Lower lobe of right lung (tissue), 2 donors: Measurements from ENCODE around the gene GPC6. TPM values are rescaled to one million over a fixed set of nuclear protein-coding genes. Genes with fewer than 3 reads are reported as not detected.

Experiments
- ATAC-seq, 2 donors: fragments of 200-7000 bp; cut with Tn5 transposase; one replicate each; pipeline ENCODE4 v1.9.1; 2020 to 2022; ENCODE audit warnings: mild to moderate bottlenecking in 2 of 2, moderate library complexity in 2 of 2
- DNase-seq: peaks from one replicate; pipeline ENCODE4 v3.0.0-alpha.2; 2020
- H3K27ac ChIP-seq: fragments of 200-600 bp; one replicate; pipeline ENCODE4 v1.8.0; 2022
- H3K27me3 ChIP-seq: fragments of 200-600 bp; one replicate; pipeline ENCODE4 v1.8.0; 2022; ENCODE audit warnings: low read depth
- H3K36me3 ChIP-seq: fragments of 200-600 bp; one replicate; pipeline ENCODE4 v1.8.0; 2022; ENCODE audit warnings: mild to moderate bottlenecking
- H3K4me1 ChIP-seq: fragments of 200-600 bp; one replicate; pipeline ENCODE4 v1.8.0; 2022
- H3K4me3 ChIP-seq: fragments of 200-600 bp; one replicate; pipeline ENCODE4 v1.8.0; 2022; ENCODE audit warnings: mild to moderate bottlenecking
- H3K9me3 ChIP-seq: fragments of 200-600 bp; one replicate; pipeline ENCODE4 v1.8.0; 2022
- intact Hi-C: fragments of 100-400 bp; cut with DNase I; formaldehyde crosslinking; loops from one replicate; pipeline ENCODE4 v1.11.0; 2022
- total RNA-seq: library from RNA; stranded (reverse); fragmentation: NEBNext Ultra II Directional; extraction: Animal tissue kit (Norgen Biotek cat#: 25700); gene quantifications from one replicate; pipeline ENCODE4 v1.2.1, GENCODE V29; 2021
- TF ChIP-seq, protein P1 (sequence below): fragments of 200-600 bp; IDR thresholded peaks from one replicate; pipeline ENCODE4 v1.8.0; 2022; ENCODE audit warnings: antibody characterized with exemption, mild to moderate bottlenecking
- donor health status: DM: no; HTN: yes; CAD: no; lungs with severe emphysema.

The GPC6 gene
- total RNA-seq, 1 donor from 2014 or later = 5.5 TPM

GRCh38 chr13:94412870-94413597 lies 1186.4 kb downstream of the GPC6 start:
- Histone ChIP-seq H3K27me3 (no peaks in the 10 kb centered on the region), H3K4me1 (no peaks in the 10 kb centered on the region), H3K27ac (no peak overlapping the region), H3K36me3 (no peaks in the 10 kb centered on the region), H3K4me3 (no peak overlapping the region), H3K9me3 (no peaks in the 10 kb centered on the region)
- TF ChIP-seq, protein P1, sequence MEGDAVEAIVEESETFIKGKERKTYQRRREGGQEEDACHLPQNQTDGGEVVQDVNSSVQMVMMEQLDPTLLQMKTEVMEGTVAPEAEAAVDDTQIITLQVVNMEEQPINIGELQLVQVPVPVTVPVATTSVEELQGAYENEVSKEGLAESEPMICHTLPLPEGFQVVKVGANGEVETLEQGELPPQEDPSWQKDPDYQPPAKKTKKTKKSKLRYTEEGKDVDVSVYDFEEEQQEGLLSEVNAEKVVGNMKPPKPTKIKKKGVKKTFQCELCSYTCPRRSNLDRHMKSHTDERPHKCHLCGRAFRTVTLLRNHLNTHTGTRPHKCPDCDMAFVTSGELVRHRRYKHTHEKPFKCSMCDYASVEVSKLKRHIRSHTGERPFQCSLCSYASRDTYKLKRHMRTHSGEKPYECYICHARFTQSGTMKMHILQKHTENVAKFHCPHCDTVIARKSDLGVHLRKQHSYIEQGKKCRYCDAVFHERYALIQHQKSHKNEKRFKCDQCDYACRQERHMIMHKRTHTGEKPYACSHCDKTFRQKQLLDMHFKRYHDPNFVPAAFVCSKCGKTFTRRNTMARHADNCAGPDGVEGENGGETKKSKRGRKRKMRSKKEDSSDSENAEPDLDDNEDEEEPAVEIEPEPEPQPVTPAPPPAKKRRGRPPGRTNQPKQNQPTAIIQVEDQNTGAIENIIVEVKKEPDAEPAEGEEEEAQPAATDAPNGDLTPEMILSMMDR = no peak
- intact Hi-C loops = no loop called here
- DNase-seq (no peak), ATAC-seq (no peak)

DNA sequence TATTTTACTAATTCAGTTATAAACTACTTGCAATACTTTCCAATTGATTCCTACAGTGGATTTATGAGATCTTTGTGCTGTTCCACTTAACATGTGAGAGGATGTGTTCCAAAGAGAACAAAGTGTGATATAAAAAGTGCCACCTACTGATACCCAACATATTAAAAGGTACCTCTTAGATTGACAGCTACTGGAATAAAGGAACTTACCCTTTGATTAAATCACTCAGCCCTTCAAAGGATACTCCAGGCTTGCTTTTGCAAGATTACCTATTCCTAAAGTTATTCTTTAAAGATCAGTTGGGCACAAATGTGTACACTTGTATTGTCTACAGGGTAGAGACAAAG lies 1187.0 kb downstream of the GPC6 start:
- Histone ChIP-seq H3K4me3 (no peak overlapping the region), H3K27me3 (no peaks in the 10 kb centered on the region), H3K4me1 (no peaks in the 10 kb centered on the region), H3K9me3 (no peaks in the 10 kb centered on the region), H3K27ac (no peak overlapping the region), H3K36me3 (no peaks in the 10 kb centered on the region)
- no peak for DNase-seq
- intact Hi-C loops = no loop called here
- TF ChIP-seq, protein P1 = no peak
- no peak for ATAC-seq

DNA sequence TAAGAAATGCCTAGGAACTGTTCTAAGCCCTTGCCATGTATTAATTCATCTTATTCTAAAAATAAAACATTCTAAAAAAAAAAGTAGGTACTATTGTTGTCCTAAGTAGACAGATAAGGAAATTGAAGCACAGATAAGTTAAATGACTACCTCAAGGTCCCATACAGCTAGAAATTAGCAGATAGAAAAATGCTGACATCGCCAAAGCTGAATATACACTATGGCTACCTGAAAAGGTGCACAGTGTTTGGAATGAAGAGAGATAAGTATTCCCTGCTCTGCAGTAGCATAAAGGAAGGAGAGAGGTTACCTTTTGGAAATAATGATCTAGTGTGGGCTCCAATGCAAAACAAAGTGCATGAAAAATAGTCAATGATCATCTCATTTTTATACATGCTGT lies 1187.5 kb downstream of the GPC6 start:
- DNase-seq = no peak
- Histone ChIP-seq H3K27ac (no peak overlapping the region), H3K27me3 (no peaks in the 10 kb centered on the region), H3K4me3 (no peak overlapping the region), H3K9me3 (no peaks in the 10 kb centered on the region), H3K4me1 (no peaks in the 10 kb centered on the region), H3K36me3 (no peaks in the 10 kb centered on the region)
- intact Hi-C loops = no loop called here
- no peak for ATAC-seq
- TF ChIP-seq, protein P1 = no peak

DNA sequence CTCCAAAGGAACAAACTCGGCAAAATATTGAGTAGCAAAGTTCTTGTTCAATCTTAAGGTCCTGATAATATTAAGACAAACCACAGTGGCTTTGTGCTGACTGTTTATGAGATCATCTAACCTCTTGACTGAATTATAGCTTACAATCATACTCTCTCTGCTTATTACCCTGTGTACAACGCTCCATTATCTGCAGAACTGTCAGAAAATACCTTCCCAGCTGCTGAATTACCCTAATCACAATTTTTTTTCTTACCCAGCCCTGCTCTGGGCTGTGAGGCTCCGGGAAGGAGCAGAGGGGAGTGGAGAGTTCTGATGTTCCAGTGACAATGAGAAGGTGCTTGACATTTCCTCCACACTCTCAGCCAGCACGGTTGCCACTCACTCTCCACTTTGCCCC lies 1188.1 kb downstream of the GPC6 start:
- Histone ChIP-seq H3K27me3 (no peaks in the 10 kb centered on the region), H3K27ac (no peak overlapping the region), H3K4me3 (no peak overlapping the region), H3K4me1 (no peaks in the 10 kb centered on the region), H3K9me3 (no peaks in the 10 kb centered on the region), H3K36me3 (no peaks in the 10 kb centered on the region)
- intact Hi-C loops = no loop called here
- TF ChIP-seq, protein P1 = no peak
- ATAC-seq (no peak), DNase-seq (no peak)

DNA sequence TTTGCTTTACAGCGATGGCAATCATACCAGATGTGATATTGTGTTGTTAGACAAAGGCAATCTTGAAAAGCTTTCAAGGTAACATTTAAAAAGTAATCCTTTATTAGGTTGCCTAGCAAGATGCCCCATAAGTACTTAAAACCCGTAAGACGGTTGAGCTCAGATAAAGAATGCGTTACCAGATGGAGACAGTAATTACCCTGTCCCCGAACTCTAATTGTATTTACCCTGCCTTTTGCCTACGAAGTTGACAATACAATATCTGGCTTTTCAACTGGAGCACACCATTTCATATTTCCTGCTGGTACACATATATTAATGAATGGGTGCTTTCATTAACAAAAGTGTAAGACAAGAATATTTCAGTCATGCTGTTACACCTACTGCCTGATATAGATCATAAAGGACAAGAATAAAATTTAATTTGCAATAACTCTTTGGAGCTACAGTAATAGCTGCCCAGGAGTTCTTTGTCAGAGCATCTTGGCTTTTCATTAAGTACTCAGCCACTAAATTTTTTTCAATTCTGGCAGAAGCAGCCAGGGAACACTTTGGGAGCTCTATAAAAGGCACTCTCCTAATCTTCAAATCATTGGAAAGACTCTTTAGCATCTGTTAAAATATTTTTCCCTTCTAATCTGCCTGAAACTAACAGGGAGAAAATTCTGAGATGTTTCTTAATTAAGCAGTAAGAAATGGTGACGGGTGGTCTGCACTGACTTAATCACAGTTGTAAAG lies 1189.1 kb downstream of the GPC6 start:
- TF ChIP-seq, protein P1 = no peak
- no peaks in the 10 kb centered on the region for H3K4me1 ChIP-seq
- DNase-seq (no peak), ATAC-seq (no peak)
- no peaks in the 10 kb centered on the region for H3K27me3 ChIP-seq
- H3K9me3 ChIP-seq = no peaks in the 10 kb centered on the region
- no peak overlapping the region for H3K4me3 ChIP-seq
- intact Hi-C loops = no loop called here
- H3K27ac ChIP-seq = no peak overlapping the region
- H3K36me3 ChIP-seq = no peaks in the 10 kb centered on the region
